Endothelial cell of umbilical vein (primary cell): ENCODE results near the gene DOCK1. TPM values are rescaled to one million over a fixed set of nuclear protein-coding genes. Genes with fewer than 3 reads are reported as not detected.

Experiments
- BruUV-seq: library from RNA; stranded (reverse); fragments of 400-500 nt; replicated peaks from 2 replicates; lab custom pipeline; 2021; lab: Mats Ljungman, UMichigan
- CTCF ChIA-PET: fragments of 300-600, 350-600 bp; sonication (Branson Sonifier 250); formaldehyde crosslinking; loops from one replicate; lab custom pipeline; 2021; ENCODE audit warnings: antibody characterized with exemption, inconsistent platforms; lab: Charles Lee
- POLR2A ChIA-PET: fragments of 300-600, 350-600 bp; sonication (Branson Sonifier 250); formaldehyde crosslinking; loops from one replicate; lab custom pipeline; 2021; ENCODE audit warnings: antibody characterized with exemption, inconsistent platforms; lab: Charles Lee
- DNase-seq: peaks from one replicate; pipeline ENCODE4 v3.0.0-alpha.2; 2011; ENCODE audit warnings: low read depth, low spot score
- FAIRE-seq: peaks from 2 replicates; lab custom pipeline; 2011; peaks lifted over from hg19 to GRCh38; lab: Jason Lieb, UNC
- H2AFZ ChIP-seq: 2 replicates; pipeline ENCODE4 v1.6.0; 2012; ENCODE audit warnings: low read depth, low read length, control low read depth, inconsistent platforms
- H3K27ac ChIP-seq: 2 replicates; pipeline ENCODE4 v1.5.1; 2011; ENCODE audit warnings: low read depth, mild to moderate bottlenecking, control low read depth, low read length, moderate library complexity; ENCODE audit not compliant: insufficient read depth
- H3K27me3 ChIP-seq, 2 experiments: 2 replicates each; pipeline versions ENCODE4 v1.6.0 to v1.6.1; 2011; ENCODE audit warnings: low read length in 2 of 2, mixed read lengths in 1 of 2; ENCODE audit not compliant: control insufficient read depth in 2 of 2, insufficient read depth in 2 of 2
- H3K36me3 ChIP-seq, 2 experiments: 2 replicates in 1 of 2; 3 replicates in 1 of 2; pipeline ENCODE4 v1.5.1; 2011; ENCODE audit warnings: low read length in 2 of 2, mild to moderate bottlenecking in 1 of 2, moderate library complexity in 1 of 2; ENCODE audit not compliant: control insufficient read depth in 2 of 2, insufficient read depth in 2 of 2; ENCODE audit errors: extremely low read depth in 1 of 2
- H3K4me1 ChIP-seq: 3 replicates; pipeline ENCODE4 v1.5.1; 2011; ENCODE audit warnings: mild to moderate bottlenecking, low read length; ENCODE audit not compliant: control insufficient read depth, insufficient read depth; ENCODE audit errors: extremely low read depth
- H3K4me2 ChIP-seq: 2 replicates; pipeline ENCODE4 v1.6.1; 2011; ENCODE audit warnings: low read length, control low read depth, mixed read lengths; ENCODE audit not compliant: insufficient read depth
- H3K4me3 ChIP-seq, 3 experiments: fragments of 200-600 bp in 1 of 3; sonication (generic), shearing (Covaris generic) in 1 of 3; replicated peaks in 1 of 3; 2 replicates each; pipeline ENCODE4 v1.5.1; 2011 to 2016; ENCODE audit warnings: control low read depth in 3 of 3, low read length in 3 of 3, mild to moderate bottlenecking in 2 of 3, inconsistent platforms in 1 of 3, low read depth in 1 of 3, moderate library complexity in 1 of 3; ENCODE audit not compliant: insufficient read depth in 1 of 3
- H3K79me2 ChIP-seq: 2 replicates; pipeline ENCODE4 v1.6.0; 2012; ENCODE audit warnings: low read length, inconsistent platforms; ENCODE audit not compliant: control insufficient read depth, insufficient read depth
- H3K9ac ChIP-seq: replicated peaks from 2 replicates; pipeline ENCODE3; 2011; ENCODE audit warnings: low read length, control low read depth; ENCODE audit not compliant: insufficient read depth; ENCODE audit errors: extremely low read depth
- H3K9me1 ChIP-seq: replicated peaks from 3 replicates; pipeline ENCODE4 v1.6.0; 2011; ENCODE audit warnings: mild to moderate bottlenecking, low read length; ENCODE audit not compliant: control insufficient read depth, insufficient read depth; ENCODE audit errors: extremely low read depth
- H3K9me3 ChIP-seq: replicated peaks from 2 replicates; pipeline ENCODE4 v1.5.1; 2012; ENCODE audit warnings: low read length, inconsistent platforms; ENCODE audit not compliant: control insufficient read depth, insufficient read depth
- H4K20me1 ChIP-seq: replicated peaks from 2 replicates; pipeline ENCODE3; 2011; ENCODE audit warnings: mild to moderate bottlenecking, low read length; ENCODE audit not compliant: control insufficient read depth, insufficient read depth; ENCODE audit errors: extremely low read depth
- EZH2 ChIP-seq: IDR thresholded peaks from 2 replicates; pipeline ENCODE4 v1.6.1; 2012; ENCODE audit warnings: borderline replicate concordance, low read depth, mild to moderate bottlenecking, moderate library complexity, low read length, inconsistent platforms; ENCODE audit not compliant: severe bottlenecking
- FOS ChIP-seq: IDR thresholded peaks from 2 replicates; pipeline ENCODE4 v1.6.1; 2011; ENCODE audit warnings: mild to moderate bottlenecking, low read length, moderate library complexity, borderline replicate concordance; ENCODE audit not compliant: insufficient read depth
- GATA2 ChIP-seq: IDR thresholded peaks from 2 replicates; pipeline ENCODE4 v1.7.0; 2011; ENCODE audit warnings: low read depth, mild to moderate bottlenecking, moderate library complexity, mixed read lengths, low read length; ENCODE audit not compliant: insufficient read length, insufficient read depth
- JUN ChIP-seq: IDR thresholded peaks from 2 replicates; pipeline ENCODE4 v1.6.1; 2011; ENCODE audit warnings: borderline replicate concordance, low read depth; ENCODE audit not compliant: insufficient read length, insufficient read depth
- MYC ChIP-seq: IDR thresholded peaks from one replicate; pipeline ENCODE4 v1.6.1; 2011; ENCODE audit warnings: mild to moderate bottlenecking, low read depth, low read length
- POLR2A ChIP-seq: IDR thresholded peaks from 2 replicates; pipeline ENCODE4 v1.6.1; 2012; ENCODE audit warnings: low read depth, mild to moderate bottlenecking, control low read depth, low read length
- POLR2AphosphoS5 ChIP-seq: IDR thresholded peaks from 2 replicates; pipeline ENCODE4 v1.6.1; 2012; ENCODE audit warnings: low read depth, mild to moderate bottlenecking, control low read depth, low read length, moderate library complexity; ENCODE audit not compliant: insufficient read depth
- dilution Hi-C: fragments of 300-500 bp; cut with MboI; formaldehyde crosslinking; loops from one replicate; pipeline ENCODE4 v1.15.0; 2019; ENCODE audit warnings: low sequenced_read_pairs; ENCODE audit not compliant: extremely low pct_ligation_motif_present
- intact Hi-C: fragments of 100-400 bp; cut with micrococcal nuclease; formaldehyde crosslinking; loops from one replicate; pipeline ENCODE4 v1.10.0; 2022
- polyA plus RNA-seq, 4 experiments: library from polyadenylated mRNA; depleted of rRNA in 3 of 4; stranded (reverse) in 3 of 4; unstranded in 1 of 4; fragments of >200 nt; gene quantifications; 2 replicates each; pipeline versions ENCODE4 v1.2.1 to v1.2.3, GENCODE V29; 2011 to 2012; ENCODE audit warnings: missing spikeins in 1 of 4
- total RNA-seq: library from RNA; stranded (reverse); gene quantifications from 2 replicates; pipeline ENCODE4 v1.2.3, GENCODE V29; 2021
- TF ChIP-seq, protein P1 (sequence below), 2 donors: IDR thresholded peaks; 1 replicate in 1 of 2; 2 replicates in 1 of 2; pipeline ENCODE4 v1.5.1; 2011; ENCODE audit warnings: low read length in 2 of 2, mild to moderate bottlenecking in 2 of 2, moderate library complexity in 2 of 2, control low read depth in 1 of 2, inconsistent platforms in 1 of 2, low read depth in 1 of 2; ENCODE audit not compliant: insufficient read depth in 1 of 2; ENCODE audit errors: extremely low read depth in 1 of 2
- TF ChIP-seq, protein P2 (sequence below): IDR thresholded peaks from 2 replicates; pipeline ENCODE4 v1.6.1; 2011; ENCODE audit not compliant: insufficient read depth, insufficient read length

Gene DOCK1
- total and polyA plus RNA-seq, 2 donors (not counting 3 experiments of a cell fraction or from before 2014, with no cell fraction given), result 22.5 to 83.1 TPM

DNA sequence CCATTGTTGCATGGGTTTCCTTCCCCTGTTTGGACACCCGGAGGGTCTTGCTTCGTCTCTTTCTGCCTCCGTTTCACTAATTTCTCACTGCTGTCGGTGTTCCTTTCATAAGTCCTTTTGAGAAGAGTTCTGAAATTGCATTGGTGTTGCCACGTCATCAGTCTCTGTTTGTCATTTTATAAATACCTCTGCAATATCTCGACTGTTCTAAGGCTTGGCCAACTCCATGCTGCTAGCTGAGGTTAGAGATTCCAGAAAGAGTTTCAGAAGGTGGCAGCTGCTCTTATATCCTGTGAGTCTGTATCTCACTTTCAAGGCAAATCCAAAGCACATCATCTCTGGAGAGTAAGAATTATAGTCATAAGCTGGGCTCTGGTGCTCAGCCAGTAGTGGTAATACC, 439.1 kb downstream of the DOCK1 start:
- peaks cover under 1 to 13% of the 10 kb centered on the region in 2 experiments for H3K36me3 ChIP-seq
- intact Hi-C loops, result no loop called here
- DNase-seq, result no peak
- H4K20me1 ChIP-seq, result no peaks in the 10 kb centered on the region
- FAIRE-seq, result no peak
- no peaks in the 10 kb centered on the region for H3K9me3 ChIP-seq
- BruUV-seq, result no TSS peak
- no peak overlapping the region for H2AFZ ChIP-seq
- H3K4me2 ChIP-seq, result no peak overlapping the region
- no peak overlapping the region for H3K9ac ChIP-seq
- no peak overlapping the region for H3K4me3 ChIP-seq
- dilution Hi-C loops, result no loop called here
- ChIA-PET POLR2A (no interaction called here), CTCF (interaction anchor here (1.9 kb wide), 1 partner anchor 101 kb away, joined by 6 read pairs; no protein-coding TSS in a partner anchor)
- H3K4me1 ChIP-seq, result no peaks in the 10 kb centered on the region
- no peaks in the 10 kb centered on the region for H3K27me3 ChIP-seq
- H3K9me1 ChIP-seq, result no peaks in the 10 kb centered on the region
- TF ChIP-seq, protein P1, sequence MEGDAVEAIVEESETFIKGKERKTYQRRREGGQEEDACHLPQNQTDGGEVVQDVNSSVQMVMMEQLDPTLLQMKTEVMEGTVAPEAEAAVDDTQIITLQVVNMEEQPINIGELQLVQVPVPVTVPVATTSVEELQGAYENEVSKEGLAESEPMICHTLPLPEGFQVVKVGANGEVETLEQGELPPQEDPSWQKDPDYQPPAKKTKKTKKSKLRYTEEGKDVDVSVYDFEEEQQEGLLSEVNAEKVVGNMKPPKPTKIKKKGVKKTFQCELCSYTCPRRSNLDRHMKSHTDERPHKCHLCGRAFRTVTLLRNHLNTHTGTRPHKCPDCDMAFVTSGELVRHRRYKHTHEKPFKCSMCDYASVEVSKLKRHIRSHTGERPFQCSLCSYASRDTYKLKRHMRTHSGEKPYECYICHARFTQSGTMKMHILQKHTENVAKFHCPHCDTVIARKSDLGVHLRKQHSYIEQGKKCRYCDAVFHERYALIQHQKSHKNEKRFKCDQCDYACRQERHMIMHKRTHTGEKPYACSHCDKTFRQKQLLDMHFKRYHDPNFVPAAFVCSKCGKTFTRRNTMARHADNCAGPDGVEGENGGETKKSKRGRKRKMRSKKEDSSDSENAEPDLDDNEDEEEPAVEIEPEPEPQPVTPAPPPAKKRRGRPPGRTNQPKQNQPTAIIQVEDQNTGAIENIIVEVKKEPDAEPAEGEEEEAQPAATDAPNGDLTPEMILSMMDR (IDR thresholded peaks at IDR 0.05; ENCODE audit: extremely low read depth in 1 of 2, insufficient read depth in 1 of 2, low read depth in 1 of 2, low read length in 2 of 2), result no peak
- TF ChIP-seq, protein P2, sequence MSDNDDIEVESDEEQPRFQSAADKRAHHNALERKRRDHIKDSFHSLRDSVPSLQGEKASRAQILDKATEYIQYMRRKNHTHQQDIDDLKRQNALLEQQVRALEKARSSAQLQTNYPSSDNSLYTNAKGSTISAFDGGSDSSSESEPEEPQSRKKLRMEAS, result no peak
- TF ChIP-seq POLR2A (no peak), EZH2 (no peak), GATA2 (no peak), JUN (no peak), POLR2AphosphoS5 (no peak), FOS (no peak), MYC (no peak)
- no peak overlapping the region for H3K27ac ChIP-seq
- no peaks in the 10 kb centered on the region for H3K79me2 ChIP-seq
